Parathyroid adenoma (tissue), 2 donors: ENCODE results near the gene PIGC.

Experiments used
- H2AFZ ChIP-seq: fragments of 300-600 bp; sonication (generic); one replicate; pipeline ENCODE4 v1.7.0; 2017; ENCODE audit warnings: antibody characterized with exemption, mild to moderate bottlenecking
- H3K27ac ChIP-seq: fragments of 300-600 bp; sonication (generic); one replicate; pipeline ENCODE4 v1.7.0; 2017
- H3K27me3 ChIP-seq: fragments of 300-600 bp; sonication (generic); one replicate; pipeline ENCODE4 v1.7.0; 2017; ENCODE audit warnings: low read length; ENCODE audit not compliant: control insufficient read depth, insufficient read depth
- H3K36me3 ChIP-seq: fragments of 300-600 bp; sonication (generic); one replicate; pipeline ENCODE4 v1.7.0; 2017; ENCODE audit warnings: low read length; ENCODE audit not compliant: control insufficient read depth, insufficient read depth
- H3K4me1 ChIP-seq: fragments of 300-600 bp; sonication (generic); one replicate; pipeline ENCODE4 v1.7.0; 2017; ENCODE audit warnings: control low read depth
- H3K4me2 ChIP-seq: fragments of 300-600 bp; sonication (generic); one replicate; pipeline ENCODE4 v1.7.0; 2017; ENCODE audit warnings: low read length
- H3K4me3 ChIP-seq: fragments of 300-600 bp; sonication (generic); one replicate; pipeline ENCODE4 v1.7.0; 2017; ENCODE audit warnings: low read depth, low read length
- H3K79me2 ChIP-seq: fragments of 300-600 bp; sonication (generic); one replicate; pipeline ENCODE4 v1.7.0; 2017; ENCODE audit warnings: control low read depth
- H3K9ac ChIP-seq: fragments of 300-600 bp; sonication (generic); one replicate; pipeline ENCODE4 v1.7.0; 2017; ENCODE audit warnings: mild to moderate bottlenecking
- H3K9me3 ChIP-seq: fragments of 300-600 bp; sonication (generic); one replicate; pipeline ENCODE4 v1.7.0; 2017; ENCODE audit warnings: low read length; ENCODE audit not compliant: control insufficient read depth
- CTCF ChIP-seq: fragments of 300-600 bp; sonication (generic); IDR thresholded peaks from one replicate; pipeline ENCODE4 v1.7.0; 2017; ENCODE audit warnings: antibody characterized with exemption, mild to moderate bottlenecking
- donor health status: primary hyperparathyroidism.

The PIGC gene

DNA sequence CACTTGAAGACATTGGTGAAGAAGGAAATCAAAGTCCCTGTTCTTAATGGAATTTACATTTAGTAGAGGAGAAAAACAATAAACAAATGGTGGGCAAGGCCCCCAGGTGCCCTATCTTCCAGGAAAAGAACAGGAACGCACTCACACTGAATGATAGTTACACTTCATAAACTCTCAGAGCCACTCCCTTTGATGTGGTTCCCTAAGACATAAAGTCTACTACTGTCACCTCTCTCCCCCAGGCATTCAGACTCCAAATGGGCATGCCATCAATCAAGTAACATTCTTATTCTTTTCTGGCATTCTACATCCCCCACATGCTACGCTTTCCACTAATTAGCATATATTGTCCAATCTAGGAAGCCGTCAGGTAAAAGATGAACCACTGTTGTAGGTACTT is 36.6 kb upstream of the PIGC start:
- no peaks in the 10 kb centered on the region for H3K27me3 ChIP-seq
- no peaks in the 10 kb centered on the region for H3K4me1 ChIP-seq
- H3K4me3 ChIP-seq = no peak overlapping the region
- no peak overlapping the region for H3K9ac ChIP-seq
- H3K79me2 ChIP-seq = no peaks in the 10 kb centered on the region
- no peaks in the 10 kb centered on the region for H3K36me3 ChIP-seq
- no peak overlapping the region for H3K4me2 ChIP-seq
- no peak for TF ChIP-seq CTCF
- H3K27ac ChIP-seq = no peak overlapping the region
- no peak overlapping the region for H2AFZ ChIP-seq
- H3K9me3 ChIP-seq = no peaks in the 10 kb centered on the region

- Histone ChIP-seq H3K4me3 (no peak overlapping the region), H2AFZ (no peak overlapping the region), H3K27me3 (no peaks in the 10 kb centered on the region), H3K4me1 (no peaks in the 10 kb centered on the region), H3K9ac (no peak overlapping the region), H3K27ac (no peak overlapping the region), H3K36me3 (no peaks in the 10 kb centered on the region), H3K9me3 (no peaks in the 10 kb centered on the region), H3K4me2 (no peak overlapping the region), H3K79me2 (no peaks in the 10 kb centered on the region)
- TF ChIP-seq CTCF = no peak
Observed at GRCh38 chr1:172478485-172478884, 34.6 kb upstream of the PIGC start.

- Histone ChIP-seq H2AFZ (no peak overlapping the region), H3K27ac (no peak overlapping the region)
- TF ChIP-seq CTCF = no peak
Observed at GRCh38 chr1:172477741-172478140, 33.9 kb upstream of the PIGC start.

GRCh38 chr1:172477216-172477615 is 33.3 kb upstream of the PIGC start:
- no peak overlapping the region for H3K4me3 ChIP-seq
- H3K79me2 ChIP-seq = no peaks in the 10 kb centered on the region
- H2AFZ ChIP-seq = no peak overlapping the region
- no peaks in the 10 kb centered on the region for H3K9me3 ChIP-seq
- TF ChIP-seq CTCF = no peak
- H3K27me3 ChIP-seq = no peaks in the 10 kb centered on the region
- no peaks in the 10 kb centered on the region for H3K4me1 ChIP-seq
- no peak overlapping the region for H3K27ac ChIP-seq
- H3K9ac ChIP-seq = no peak overlapping the region
- no peaks in the 10 kb centered on the region for H3K36me3 ChIP-seq
- no peak overlapping the region for H3K4me2 ChIP-seq

More at GRCh38 chr1:172477741-172478140, 33.9 kb upstream of the PIGC start:
- Histone ChIP-seq H3K27me3 (no peaks in the 10 kb centered on the region), H3K9me3 (no peaks in the 10 kb centered on the region), H3K4me3 (no peak overlapping the region), H3K9ac (no peak overlapping the region), H3K4me2 (no peak overlapping the region), H3K79me2 (no peaks in the 10 kb centered on the region), H3K4me1 (no peaks in the 10 kb centered on the region), H3K36me3 (no peaks in the 10 kb centered on the region)

- Histone ChIP-seq H3K4me1 (no peaks in the 10 kb centered on the region), H3K4me2 (no peak overlapping the region), H2AFZ (no peak overlapping the region), H3K36me3 (no peaks in the 10 kb centered on the region), H3K9ac (no peak overlapping the region), H3K9me3 (no peaks in the 10 kb centered on the region), H3K79me2 (no peaks in the 10 kb centered on the region), H3K4me3 (no peak overlapping the region), H3K27ac (no peak overlapping the region), H3K27me3 (no peaks in the 10 kb centered on the region)
- TF ChIP-seq CTCF = no peak
Observed at GRCh38 chr1:172476218-172476811, 32.4 kb upstream of the PIGC start.
